Measurements from ENCODE around the gene SLC25A12. TPM values are rescaled to one million over a fixed set of nuclear protein-coding genes. Genes with fewer than 3 reads are reported as not detected.

The SLC25A12 gene
- 10 to 100 TPM; 18.7 to 21.7 (median 19.0) TPM for total RNA-seq
- total RNA-seq (2013) = 33.5 TPM

GRCh38 chr2:171893824-171894611 lies at the start of gene SLC25A12:
SLC25A12 (minus strand) TSS chr2:171894244; CDS start chr2:171894214, 30 bp downstream.
- H3K4me3 ChIP-seq (ENCODE audit: low read length) = peak within 1 kb of the TSS; percentile 95
- H3K27ac Mint-ChIP-seq = peak within 1 kb of the TSS; percentile 41 to 92
- H3K36me3 Mint-ChIP-seq = no peaks in the 10 kb centered on the region
- ATAC-seq (peak; percentile 97), DNase-seq (peak; percentile 66 to 85)
- no peak for TF ChIP-seq CTCF (IDR thresholded peaks at IDR 0.05)
- H3K27me3 Mint-ChIP-seq (ENCODE audit: low read depth in 2 of 2) = peaks cover 0 to 3% of the 10 kb centered on the region in 2 donors
- H3K9me3 Mint-ChIP-seq = no peaks in the 10 kb centered on the region
- peak within 1 kb of the TSS; percentile 76 for H3K27ac ChIP-seq (ENCODE audit: low read length)
- H3K4me1 Mint-ChIP-seq = peaks cover 32 to 34% of the 10 kb centered on the region in 2 donors
- no peaks in the 10 kb centered on the region for H3K36me3 ChIP-seq (ENCODE audit: control insufficient read depth, insufficient read depth, low read length)
- intact Hi-C loops (cut with micrococcal nuclease) = loop anchor here (1.0 to 2.0 kb wide), 2 partner anchors 28 to 207 kb away; partner anchors contain the start of gene HAT1
- peak within 1 kb of the TSS; percentile 98 for H3K4me3 Mint-ChIP-seq
- H3K4me1 ChIP-seq (ENCODE audit: control insufficient read depth, insufficient read depth, low read length) = peaks cover 11% of the 10 kb centered on the region
- H3K27me3 ChIP-seq (ENCODE audit: control insufficient read depth, insufficient read depth, low read length) = no peaks in the 10 kb centered on the region
- no peaks in the 10 kb centered on the region for H3K9me3 ChIP-seq (ENCODE audit: control insufficient read depth, insufficient read depth, low read length)
- WGBS (ENCODE audit: insufficient coverage) = under 1% methylated on average over 63 of the region's 63 CpGs

- TF ChIP-seq CTCF (IDR thresholded peaks at IDR 0.05) = no peak
- H3K36me3 ChIP-seq (ENCODE audit: control insufficient read depth, insufficient read depth, low read length) = peaks cover 5% of the 10 kb centered on the region
- H3K9me3 ChIP-seq (ENCODE audit: control insufficient read depth, insufficient read depth, low read length) = no peaks in the 10 kb centered on the region
- Mint-ChIP-seq H3K27me3 (ENCODE audit: low read depth in 2 of 2) (no peaks in the 10 kb centered on the region), H3K36me3 (no peaks in the 10 kb centered on the region), H3K9me3 (no peaks in the 10 kb centered on the region), H3K4me3 (no peak overlapping the region), H3K27ac (no peak overlapping the region), H3K4me1 (peaks cover 41% of the 10 kb centered on the region in 2 donors)
- no peak overlapping the region for H3K4me3 ChIP-seq (ENCODE audit: low read length)
- no peak for ATAC-seq
- H3K4me1 ChIP-seq (ENCODE audit: control insufficient read depth, insufficient read depth, low read length) = peaks cover 5% of the 10 kb centered on the region
- WGBS (ENCODE audit: insufficient coverage) = 99% methylated on average over 6 of the region's 6 CpGs
- no peak for DNase-seq
- H3K27ac ChIP-seq (ENCODE audit: low read length) = no peak overlapping the region
- H3K27me3 ChIP-seq (ENCODE audit: control insufficient read depth, insufficient read depth, low read length) = no peaks in the 10 kb centered on the region
- intact Hi-C loops (cut with micrococcal nuclease) = no loop called here
Observed at GRCh38 chr2:171941316-171941699, 47.3 kb upstream of the SLC25A12 start.

GRCh38 chr2:171939743-171940071 lies 45.7 kb upstream of the SLC25A12 start:
- DNase-seq (no peak), ATAC-seq (peak; percentile 49 to 68 (median 57))
- intact Hi-C loops (cut with micrococcal nuclease) = no loop called here
- Mint-ChIP-seq H3K4me1 (peaks cover 50% of the 10 kb centered on the region in 2 donors), H3K27ac (peak overlapping the region; percentile 80 to 82), H3K36me3 (no peaks in the 10 kb centered on the region), H3K4me3 (no peak overlapping the region), H3K9me3 (no peaks in the 10 kb centered on the region), H3K27me3 (ENCODE audit: low read depth in 2 of 2) (no peaks in the 10 kb centered on the region)
- Histone ChIP-seq H3K4me1 (ENCODE audit: control insufficient read depth, insufficient read depth, low read length) (peaks cover 5% of the 10 kb centered on the region), H3K9me3 (ENCODE audit: control insufficient read depth, insufficient read depth, low read length) (no peaks in the 10 kb centered on the region), H3K4me3 (ENCODE audit: low read length) (no peak overlapping the region), H3K27ac (ENCODE audit: low read length) (no peak overlapping the region), H3K36me3 (ENCODE audit: control insufficient read depth, insufficient read depth, low read length) (peaks cover 3% of the 10 kb centered on the region), H3K27me3 (ENCODE audit: control insufficient read depth, insufficient read depth, low read length) (no peaks in the 10 kb centered on the region)
- WGBS (ENCODE audit: insufficient coverage) = 68% methylated on average over 4 of the region's 4 CpGs
- TF ChIP-seq CTCF (IDR thresholded peaks at IDR 0.05) = no peak
